Naive thymus-derived CD4-positive, alpha-beta T cell (primary cell): ENCODE measurements around the gene FHIT. TPM values are rescaled to one million over a fixed set of nuclear protein-coding genes. Genes with fewer than 3 reads are reported as not detected.
"Not testable (repeated sequence)": the region's sequence is repeated elsewhere in the genome, so short reads cannot be mapped to it uniquely, and the experiment has no call there.

Source experiments
- ATAC-seq: fragments of 150-1000 bp; cut with Tn5 transposase; 2 replicates; pipeline ENCODE4 v1.10.0; 2021; ENCODE audit warnings: mild to moderate bottlenecking, moderate library complexity
- CTCF ChIA-PET: fragments of 350-600 bp; sonication (Branson Sonifier 250); formaldehyde crosslinking; loops from one replicate; lab custom pipeline; 2021; ENCODE audit warnings: antibody characterized with exemption; lab: Charles Lee
- POLR2A ChIA-PET: fragments of 350-600 bp; sonication (Branson Sonifier 250); formaldehyde crosslinking; loops from one replicate; lab custom pipeline; 2021; ENCODE audit warnings: antibody characterized with exemption, inconsistent platforms; lab: Charles Lee
- DNase-seq, 9 donors: peaks; one replicate each; pipeline versions ENCODE4 v3.0.0 to v3.0.0-alpha.2; 2020 to 2022; ENCODE audit warnings: mixed read lengths in 1 of 9
- H3K27ac ChIP-seq: one replicate; pipeline ENCODE4 v1.7.0; 2013; ENCODE audit warnings: mild to moderate bottlenecking, low read depth, low read length, moderate library complexity
- H3K27me3 ChIP-seq, 2 donors: one replicate each; pipeline ENCODE4 v1.7.0; 2013; ENCODE audit warnings: low read length in 2 of 2, mild to moderate bottlenecking in 2 of 2, moderate library complexity in 2 of 2; ENCODE audit not compliant: control insufficient read depth in 2 of 2, insufficient read depth in 2 of 2
- H3K36me3 ChIP-seq, 3 experiments: 1 replicate in 2 of 3; 2 replicates in 1 of 3; pipeline ENCODE4 v1.7.0; 2013; ENCODE audit warnings: low read length in 3 of 3, mild to moderate bottlenecking in 3 of 3, moderate library complexity in 1 of 3; ENCODE audit not compliant: insufficient read depth in 3 of 3, control insufficient read depth in 2 of 3
- H3K4me1 ChIP-seq, 2 donors: one replicate each; pipeline ENCODE4 v1.7.0; 2013; ENCODE audit warnings: low read length in 2 of 2, mild to moderate bottlenecking in 2 of 2, moderate library complexity in 1 of 2; ENCODE audit not compliant: control insufficient read depth in 2 of 2, insufficient read depth in 2 of 2
- H3K4me3 ChIP-seq: 2 replicates; pipeline ENCODE4 v1.7.0; 2013; ENCODE audit warnings: mild to moderate bottlenecking, low read length
- H3K9me3 ChIP-seq, 3 experiments: 1 replicate in 2 of 3; 2 replicates in 1 of 3; pipeline ENCODE4 v1.7.0; 2013; ENCODE audit warnings: low read length in 3 of 3; ENCODE audit not compliant: control insufficient read depth in 2 of 3
- H3K27ac Mint-ChIP-seq, 9 donors: one replicate each; pipeline ENCODE4 v1.8.0; 2020 to 2022; ENCODE audit warnings: mixed read lengths in 9 of 9, mild to moderate bottlenecking in 8 of 9, moderate library complexity in 5 of 9, inconsistent platforms in 2 of 9
- H3K27me3 Mint-ChIP-seq, 5 donors: one replicate each; pipeline ENCODE4 v1.8.0; 2021 to 2022; ENCODE audit warnings: mixed read lengths in 5 of 5, mild to moderate bottlenecking in 1 of 5
- H3K36me3 Mint-ChIP-seq, 5 donors: one replicate each; pipeline ENCODE4 v1.8.0; 2020 to 2022; ENCODE audit warnings: mixed read lengths in 5 of 5, mild to moderate bottlenecking in 3 of 5, inconsistent platforms in 1 of 5
- H3K4me1 Mint-ChIP-seq, 7 donors: one replicate each; pipeline ENCODE4 v1.8.0; 2020 to 2022; ENCODE audit warnings: mixed read lengths in 7 of 7, mild to moderate bottlenecking in 3 of 7, inconsistent platforms in 1 of 7
- H3K4me3 Mint-ChIP-seq, 10 donors: one replicate each; pipeline ENCODE4 v1.8.0; 2020 to 2022; ENCODE audit warnings: mild to moderate bottlenecking in 10 of 10, mixed read lengths in 10 of 10, moderate library complexity in 6 of 10, inconsistent platforms in 2 of 10
- H3K9me3 Mint-ChIP-seq, 11 donors: one replicate each; pipeline ENCODE4 v1.8.0; 2020 to 2022; ENCODE audit warnings: mixed read lengths in 11 of 11, mild to moderate bottlenecking in 4 of 11, inconsistent platforms in 1 of 11, moderate library complexity in 1 of 11
- intact Hi-C, 2 donors: fragments of 100-400 bp; cut with micrococcal nuclease; formaldehyde crosslinking; loops; one replicate each; pipeline ENCODE4 v1.15.1; 2023
- polyA plus RNA-seq, 2 donors: library from polyadenylated mRNA; unstranded; fragments of 300-500 nt; fragmentation: Illumina TruSeq; gene quantifications; one replicate each; pipeline ENCODE4 v1.2.3, GENCODE V29; 2021
- total RNA-seq, 6 experiments: library from RNA in 5 of 6; stranded (reverse) in 5 of 6; gene quantifications; 1 replicate in 5 of 6; 2 replicates in 1 of 6; pipeline ENCODE4 v1.2.3 and lab custom pipeline; 2021 to 2026

The FHIT gene
- total and polyA plus RNA-seq, 7 experiments from 2014 or later, result 51.2 to 230 (median 152) TPM

GRCh38 chr3:60890226-60890625 is 361.0 kb downstream of the FHIT start:
- Mint-ChIP-seq H3K36me3 (no peaks in the 10 kb centered on the region), H3K9me3 (peaks cover 0 to 4% (median 0%) of the 10 kb centered on the region in 11 donors), H3K4me1 (peaks cover 0 to 14% (median 9%) of the 10 kb centered on the region in 7 donors), H3K27me3 (peaks cover 0 to 4% (median 0%) of the 10 kb centered on the region in 5 donors), H3K4me3 (no peak overlapping the region), H3K27ac (no peak overlapping the region)
- POLR2A ChIA-PET, result interaction anchor here (0.6 kb wide), 1 partner anchor 24 kb away, joined by 4 read pairs; no protein-coding TSS in a partner anchor
- Histone ChIP-seq H3K4me3 (no peak overlapping the region), H3K4me1 (no peaks in the 10 kb centered on the region), H3K9me3 (no peaks in the 10 kb centered on the region), H3K27ac (no peak overlapping the region), H3K27me3 (no peaks in the 10 kb centered on the region), H3K36me3 (no peaks in the 10 kb centered on the region)
- ATAC-seq (no peak), DNase-seq (no peak)
- CTCF ChIA-PET, result no interaction called here
- intact Hi-C loops, result no loop called here

DNA sequence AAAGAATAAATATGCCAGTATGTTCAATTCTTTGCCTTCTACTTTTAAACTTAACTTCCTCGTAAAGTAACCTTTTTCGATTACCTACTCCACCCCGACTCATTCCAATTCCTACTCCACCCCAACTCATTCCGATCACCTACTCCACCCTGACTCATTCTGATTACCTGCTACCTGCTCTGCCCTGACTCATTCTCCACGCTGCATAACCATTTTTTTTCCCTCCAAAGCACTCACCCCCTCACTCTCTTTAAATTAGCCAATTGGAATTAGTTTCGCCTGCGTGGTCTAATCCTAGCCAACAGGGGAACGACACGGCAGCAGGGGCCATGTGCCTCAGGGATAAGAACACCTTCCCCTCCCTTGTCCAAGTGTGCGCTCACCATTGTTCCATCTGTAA is 362.3 kb downstream of the FHIT start:
- CTCF ChIA-PET, H3K27me3 Mint-ChIP-seq, POLR2A ChIA-PET, H3K27me3 ChIP-seq, H3K9me3 Mint-ChIP-seq, H3K4me3 Mint-ChIP-seq, H3K27ac ChIP-seq, H3K4me1 ChIP-seq, H3K4me3 ChIP-seq, intact Hi-C loops, DNase-seq, H3K9me3 ChIP-seq, H3K4me1 Mint-ChIP-seq, H3K27ac Mint-ChIP-seq, H3K36me3 Mint-ChIP-seq, H3K36me3 ChIP-seq, ATAC-seq: not testable (repeated sequence)

DNA sequence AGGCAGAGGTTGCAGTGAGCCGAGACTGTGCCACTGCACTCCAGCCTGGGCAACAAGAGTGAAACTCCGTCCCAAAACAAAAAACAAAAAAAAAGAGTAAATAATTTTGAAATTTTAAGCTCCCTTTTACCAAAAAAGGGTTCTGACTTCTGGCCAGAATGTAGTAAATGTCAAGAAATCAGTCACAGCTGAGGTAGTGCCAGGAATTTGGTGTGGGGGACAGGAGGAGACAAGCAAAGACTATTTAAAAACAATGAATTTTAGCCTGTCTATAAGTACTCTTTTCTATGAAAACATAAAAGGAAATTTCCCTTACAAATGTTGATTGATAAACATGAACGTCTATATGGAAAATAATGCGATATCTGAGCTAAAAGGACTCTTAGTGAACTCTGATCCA is 363.7 kb downstream of the FHIT start:
- H3K9me3 ChIP-seq, result no peaks in the 10 kb centered on the region
- ChIA-PET CTCF (no interaction called here), POLR2A (no interaction called here)
- intact Hi-C loops, result no loop called here
- H3K4me1 ChIP-seq, result no peaks in the 10 kb centered on the region
- H3K36me3 ChIP-seq, result no peaks in the 10 kb centered on the region
- H3K4me3 ChIP-seq, result no peak overlapping the region
- H3K9me3 Mint-ChIP-seq, result peaks cover 0 to 9% (median 6%) of the 10 kb centered on the region in 11 donors
- H3K27me3 ChIP-seq, result no peaks in the 10 kb centered on the region
- H3K27ac Mint-ChIP-seq, result no peak overlapping the region
- no peak overlapping the region for H3K4me3 Mint-ChIP-seq
- DNase-seq (no peak), ATAC-seq (no peak)
- H3K27me3 Mint-ChIP-seq, result peaks cover 0 to 4% (median 0%) of the 10 kb centered on the region in 5 donors
- H3K4me1 Mint-ChIP-seq, result no peaks in the 10 kb centered on the region
- H3K36me3 Mint-ChIP-seq, result peaks cover 0 to 6% (median 0%) of the 10 kb centered on the region in 5 donors
- no peak overlapping the region for H3K27ac ChIP-seq

DNA sequence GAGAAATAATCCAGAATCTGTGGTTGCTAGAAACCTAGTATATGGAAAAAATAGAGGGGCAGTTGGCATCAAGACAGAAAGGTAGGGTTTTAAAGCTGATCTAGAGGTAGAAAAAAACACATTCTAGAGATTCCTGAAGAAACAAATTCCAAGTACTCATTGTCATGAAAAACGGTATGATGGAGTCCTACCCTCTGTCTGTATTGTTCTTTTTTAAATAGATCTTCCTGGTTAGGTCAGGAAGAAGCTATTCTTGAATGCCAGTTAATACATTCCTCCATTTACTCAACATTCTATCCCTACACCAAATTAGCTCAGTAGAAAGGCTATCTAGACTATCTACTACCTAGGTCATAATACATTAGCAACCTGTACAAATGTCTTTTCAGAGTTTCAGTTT is 364.7 kb downstream of the FHIT start:
- no peak overlapping the region for H3K4me3 ChIP-seq
- H3K27ac ChIP-seq, result no peak overlapping the region
- DNase-seq, result no peak
- ChIA-PET POLR2A (no interaction called here), CTCF (no interaction called here)
- no peaks in the 10 kb centered on the region for H3K27me3 ChIP-seq
- H3K4me1 ChIP-seq, result no peaks in the 10 kb centered on the region
- H3K4me1 Mint-ChIP-seq, result no peaks in the 10 kb centered on the region
- H3K27me3 Mint-ChIP-seq, result peaks cover 0 to 4% (median 0%) of the 10 kb centered on the region in 5 donors
- H3K4me3 Mint-ChIP-seq, result no peak overlapping the region
- H3K9me3 Mint-ChIP-seq, result peaks cover 0 to 16% (median 7%) of the 10 kb centered on the region in 11 donors
- H3K36me3 ChIP-seq, result no peaks in the 10 kb centered on the region
- H3K36me3 Mint-ChIP-seq, result peaks cover 0 to 11% (median 0%) of the 10 kb centered on the region in 5 donors
- intact Hi-C loops, result no loop called here
- no peaks in the 10 kb centered on the region for H3K9me3 ChIP-seq
- ATAC-seq, result no peak
- H3K27ac Mint-ChIP-seq, result no peak overlapping the region

DNA sequence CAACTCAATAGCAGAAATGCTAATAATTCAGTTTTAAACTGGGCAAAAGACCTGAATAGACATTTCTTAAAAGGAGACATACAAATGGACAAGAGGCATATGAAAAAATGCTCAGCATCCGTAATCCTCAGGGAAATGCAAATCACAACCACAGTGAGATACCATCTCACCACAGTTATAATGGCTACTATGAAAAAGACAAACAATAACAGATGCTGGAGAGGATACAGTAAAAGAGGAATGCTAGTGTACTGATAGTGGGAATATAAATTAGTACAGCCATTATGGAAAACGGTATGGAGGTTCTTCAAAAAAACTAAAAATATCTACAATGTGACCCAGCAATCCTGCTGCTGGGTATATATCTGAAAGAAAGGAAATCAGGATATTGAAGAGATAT is 367.2 kb downstream of the FHIT start:
- ATAC-seq (no peak), DNase-seq (no peak)
- Mint-ChIP-seq H3K27me3 (peaks cover 0 to under 1% (median 0%) of the 10 kb centered on the region in 5 donors), H3K9me3 (peaks cover 6 to 40% (median 20%) of the 10 kb centered on the region in 11 donors), H3K27ac (no peak overlapping the region), H3K4me3 (no peak overlapping the region), H3K36me3 (peaks cover 0 to 28% (median 5%) of the 10 kb centered on the region in 5 donors), H3K4me1 (no peaks in the 10 kb centered on the region)
- no peaks in the 10 kb centered on the region for H3K4me1 ChIP-seq
- no peak overlapping the region for H3K4me3 ChIP-seq
- ChIA-PET POLR2A (no interaction called here), CTCF (no interaction called here)
- no peaks in the 10 kb centered on the region for H3K9me3 ChIP-seq
- intact Hi-C loops, result no loop called here
- H3K27me3 ChIP-seq, result no peaks in the 10 kb centered on the region
- H3K27ac ChIP-seq, result no peak overlapping the region
- no peaks in the 10 kb centered on the region for H3K36me3 ChIP-seq

- intact Hi-C loops, result no loop called here
- Mint-ChIP-seq H3K27ac (peak overlapping the region in 1 of 9 donors; percentile 51), H3K4me3 (no peak overlapping the region), H3K36me3 (peaks cover 0 to 26% (median 4%) of the 10 kb centered on the region in 5 donors), H3K9me3 (peaks cover 6 to 32% (median 15%) of the 10 kb centered on the region in 11 donors), H3K27me3 (no peaks in the 10 kb centered on the region), H3K4me1 (no peaks in the 10 kb centered on the region)
- Histone ChIP-seq H3K36me3 (no peaks in the 10 kb centered on the region), H3K9me3 (no peaks in the 10 kb centered on the region), H3K27me3 (no peaks in the 10 kb centered on the region), H3K4me3 (no peak overlapping the region), H3K27ac (no peak overlapping the region), H3K4me1 (no peaks in the 10 kb centered on the region)
- DNase-seq (no peak), ATAC-seq (no peak)
- ChIA-PET POLR2A (no interaction called here), CTCF (no interaction called here)
Observed at GRCh38 chr3:60877188-60877587, 374.1 kb downstream of the FHIT start.

GRCh38 chr3:60870396-60870795 is 380.9 kb downstream of the FHIT start:
- Mint-ChIP-seq H3K9me3 (peaks cover 1 to 9% (median 5%) of the 10 kb centered on the region in 11 donors), H3K27me3 (no peaks in the 10 kb centered on the region), H3K36me3 (peaks cover 0 to 5% (median 4%) of the 10 kb centered on the region in 5 donors), H3K4me1 (no peaks in the 10 kb centered on the region), H3K4me3 (no peak overlapping the region), H3K27ac (no peak overlapping the region)
- H3K27me3 ChIP-seq, result no peaks in the 10 kb centered on the region
- H3K4me1 ChIP-seq, result no peaks in the 10 kb centered on the region
- no peaks in the 10 kb centered on the region for H3K9me3 ChIP-seq
- H3K4me3 ChIP-seq, result no peak overlapping the region
- ChIA-PET CTCF (no interaction called here), POLR2A (no interaction called here)
- no peak overlapping the region for H3K27ac ChIP-seq
- ATAC-seq (no peak), DNase-seq (no peak)
- H3K36me3 ChIP-seq, result no peaks in the 10 kb centered on the region
- intact Hi-C loops, result no loop called here
